Testis (tissue), 2 donors: ENCODE results near the gene METTL5.
"Not testable (repeated sequence)": the region's sequence is repeated elsewhere in the genome, so short reads cannot be mapped to it uniquely, and the experiment has no call there.

Experiments
- POLR2A ChIP-seq: fragments of 450-650 bp; IDR thresholded peaks from one replicate; pipeline ENCODE4 v1.6.1; 2017; ENCODE audit warnings: antibody characterized with exemption, mild to moderate bottlenecking, moderate library complexity
- TF ChIP-seq, protein P1 (sequence below), 3 experiments: fragments of 450-650 bp in 2 of 3; fragments of 200-600 bp in 1 of 3; sonication (generic) in 1 of 3; IDR thresholded peaks; one replicate each; pipeline ENCODE4 v1.5.1; 2016 to 2019; ENCODE audit warnings: antibody characterized with exemption in 3 of 3, mild to moderate bottlenecking in 2 of 3, moderate library complexity in 1 of 3

DNA sequence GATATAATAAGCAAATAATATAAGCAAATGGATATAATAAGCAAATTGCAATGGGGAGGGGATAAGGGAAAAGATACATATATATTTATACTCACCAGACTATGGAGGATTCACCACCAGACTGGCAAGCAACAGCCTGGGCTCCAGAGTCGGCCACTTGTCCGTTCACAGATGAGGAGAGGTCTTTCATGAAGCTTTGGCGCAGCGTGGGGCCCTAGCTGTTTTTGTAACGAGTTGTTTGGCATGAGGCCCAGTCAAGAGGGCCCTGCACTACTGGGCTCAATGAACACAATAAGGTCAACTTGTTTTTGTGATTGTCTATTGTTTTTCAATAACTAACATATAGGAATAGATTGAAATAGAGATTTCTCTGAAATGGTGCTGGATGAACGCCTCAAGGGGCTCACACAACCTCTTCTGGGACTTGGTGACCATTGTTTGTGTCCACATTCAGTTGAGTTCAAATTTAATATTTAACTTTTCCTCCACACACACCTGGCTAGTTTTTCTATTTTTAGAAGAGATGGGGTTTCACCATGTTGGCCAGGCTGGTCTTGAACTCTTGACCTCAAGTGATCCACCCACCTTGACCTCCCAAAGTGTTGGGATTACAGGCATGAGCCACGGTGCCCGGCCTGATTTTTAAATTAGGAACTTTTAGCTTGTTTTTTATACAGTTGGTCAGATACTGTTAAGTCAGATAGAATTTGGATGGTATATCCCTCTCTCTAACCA, 24.4 kb upstream of the METTL5 start:
- TF ChIP-seq, protein P1, sequence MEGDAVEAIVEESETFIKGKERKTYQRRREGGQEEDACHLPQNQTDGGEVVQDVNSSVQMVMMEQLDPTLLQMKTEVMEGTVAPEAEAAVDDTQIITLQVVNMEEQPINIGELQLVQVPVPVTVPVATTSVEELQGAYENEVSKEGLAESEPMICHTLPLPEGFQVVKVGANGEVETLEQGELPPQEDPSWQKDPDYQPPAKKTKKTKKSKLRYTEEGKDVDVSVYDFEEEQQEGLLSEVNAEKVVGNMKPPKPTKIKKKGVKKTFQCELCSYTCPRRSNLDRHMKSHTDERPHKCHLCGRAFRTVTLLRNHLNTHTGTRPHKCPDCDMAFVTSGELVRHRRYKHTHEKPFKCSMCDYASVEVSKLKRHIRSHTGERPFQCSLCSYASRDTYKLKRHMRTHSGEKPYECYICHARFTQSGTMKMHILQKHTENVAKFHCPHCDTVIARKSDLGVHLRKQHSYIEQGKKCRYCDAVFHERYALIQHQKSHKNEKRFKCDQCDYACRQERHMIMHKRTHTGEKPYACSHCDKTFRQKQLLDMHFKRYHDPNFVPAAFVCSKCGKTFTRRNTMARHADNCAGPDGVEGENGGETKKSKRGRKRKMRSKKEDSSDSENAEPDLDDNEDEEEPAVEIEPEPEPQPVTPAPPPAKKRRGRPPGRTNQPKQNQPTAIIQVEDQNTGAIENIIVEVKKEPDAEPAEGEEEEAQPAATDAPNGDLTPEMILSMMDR (IDR thresholded peaks at IDR 0.05) = not testable (repeated sequence)
- TF ChIP-seq POLR2A = not testable (repeated sequence)
